Measurements from ENCODE around the gene VDAC1. TPM values are rescaled to one million over a fixed set of nuclear protein-coding genes. Genes with fewer than 3 reads are reported as not detected.
"Not testable (repeated sequence)": the region's sequence is repeated elsewhere in the genome, so short reads cannot be mapped to it uniquely, and the experiment has no call there.

VDAC1 gene
- total RNA-seq, 2 experiments from 2014 or later = 46.8 to 50.9 TPM

- Histone ChIP-seq H3K4me1 (ENCODE audit: insufficient read depth, low read length) (no peaks in the 10 kb centered on the region), H3K27me3 (ENCODE audit: control insufficient read depth in 1 of 2, insufficient read depth in 2 of 2, low read length in 2 of 2) (no peaks in the 10 kb centered on the region), H3K27ac (ENCODE audit: low read depth in 1 of 2, low read length in 2 of 2) (no peak overlapping the region), H3K36me3 (ENCODE audit: insufficient read depth, low read length) (peaks cover 64% of the 10 kb centered on the region), H3K9me3 (ENCODE audit: control insufficient read depth in 1 of 2, insufficient read depth in 1 of 2, low read length in 2 of 2) (no peaks in the 10 kb centered on the region), H3K4me3 (ENCODE audit: low read length) (no peak overlapping the region)
- ATAC-seq (ENCODE audit: poor library complexity) = no peak
- H3K4me3 Mint-ChIP-seq = no peak overlapping the region
- intact Hi-C loops (cut with DNase I, micrococcal nuclease) = no loop called here
- ChIA-PET CTCF (interaction anchor here (0.6 kb wide), 1 partner anchor 1418 kb away, joined by 4 read pairs; no protein-coding TSS in a partner anchor), POLR2A (no interaction called here)
- no peaks in the 10 kb centered on the region for H3K9me3 Mint-ChIP-seq
- peaks cover 6% of the 10 kb centered on the region for H3K4me1 Mint-ChIP-seq (ENCODE audit: low read depth)
- H3K27ac Mint-ChIP-seq = no peak overlapping the region
- peaks cover 80% of the 10 kb centered on the region for H3K36me3 Mint-ChIP-seq (ENCODE audit: low read depth)
- no peaks in the 10 kb centered on the region for H3K27me3 Mint-ChIP-seq
- TF ChIP-seq CTCF (IDR thresholded peaks at IDR 0.05) = no peak
- DNase-seq = no peak
Measured at GRCh38 chr5:133977161-133977787, 27.5 kb downstream of the VDAC1 start.

GRCh38 chr5:133975546-133975945, 29.2 kb downstream of the VDAC1 start:
- H3K27me3 ChIP-seq (ENCODE audit: control insufficient read depth in 1 of 2, insufficient read depth in 2 of 2, low read length in 2 of 2); H3K4me3 Mint-ChIP-seq; H3K9me3 ChIP-seq (ENCODE audit: control insufficient read depth in 1 of 2, insufficient read depth in 1 of 2, low read length in 2 of 2); DNase-seq; H3K27ac Mint-ChIP-seq; intact Hi-C loops (cut with DNase I, micrococcal nuclease); H3K4me1 ChIP-seq (ENCODE audit: insufficient read depth, low read length); H3K4me3 ChIP-seq (ENCODE audit: low read length); CTCF ChIA-PET; H3K9me3 Mint-ChIP-seq; ATAC-seq (ENCODE audit: poor library complexity); H3K27me3 Mint-ChIP-seq; POLR2A ChIA-PET; H3K4me1 Mint-ChIP-seq (ENCODE audit: low read depth); H3K27ac ChIP-seq (ENCODE audit: low read depth in 1 of 2, low read length in 2 of 2): not testable (repeated sequence)
- peaks cover 73% of the 10 kb centered on the region for H3K36me3 Mint-ChIP-seq (ENCODE audit: low read depth)
- peaks cover 50% of the 10 kb centered on the region for H3K36me3 ChIP-seq (ENCODE audit: insufficient read depth, low read length)

- no peak for TF ChIP-seq CTCF (IDR thresholded peaks at IDR 0.05)
- Histone ChIP-seq H3K27ac (ENCODE audit: low read depth in 1 of 2, low read length in 2 of 2) (no peak overlapping the region), H3K36me3 (ENCODE audit: insufficient read depth, low read length) (peaks cover 44% of the 10 kb centered on the region), H3K27me3 (ENCODE audit: control insufficient read depth in 1 of 2, insufficient read depth in 2 of 2, low read length in 2 of 2) (no peaks in the 10 kb centered on the region), H3K4me3 (ENCODE audit: low read length) (no peak overlapping the region), H3K9me3 (ENCODE audit: control insufficient read depth in 1 of 2, insufficient read depth in 1 of 2, low read length in 2 of 2) (no peaks in the 10 kb centered on the region), H3K4me1 (ENCODE audit: insufficient read depth, low read length) (peaks cover 6% of the 10 kb centered on the region)
- H3K4me3 Mint-ChIP-seq = no peak overlapping the region
- peaks cover 10% of the 10 kb centered on the region for H3K4me1 Mint-ChIP-seq (ENCODE audit: low read depth)
- ChIA-PET CTCF (interaction anchor here (1.4 kb wide), 1 partner anchor 9 kb away, joined by 5 read pairs; no protein-coding TSS in a partner anchor), POLR2A (no interaction called here)
- no peak for ATAC-seq (ENCODE audit: poor library complexity)
- DNase-seq = no peak
- intact Hi-C loops (cut with DNase I, micrococcal nuclease) = no loop called here
- H3K27me3 Mint-ChIP-seq = no peaks in the 10 kb centered on the region
- peaks cover 65% of the 10 kb centered on the region for H3K36me3 Mint-ChIP-seq (ENCODE audit: low read depth)
- H3K9me3 Mint-ChIP-seq = no peaks in the 10 kb centered on the region
- no peak overlapping the region for H3K27ac Mint-ChIP-seq
Measured at GRCh38 chr5:133974142-133974541, 30.6 kb downstream of the VDAC1 start.
